HL-60 (cell line): ENCODE results near the gene TOX3.

Source experiments
- DNase-seq, 2 experiments: peaks; one replicate each; pipeline ENCODE4 v3.0.0-alpha.2; 2010 to 2020; ENCODE audit warnings: low read depth in 1 of 2, low spot score in 1 of 2
- H3K27ac ChIP-seq: fragments of 250-450 bp; sonication (Bioruptor Pico); replicated peaks from 2 replicates; pipeline ENCODE4 v1.5.1; 2020; ENCODE audit warnings: mild to moderate bottlenecking, moderate library complexity
- H3K27me3 ChIP-seq: fragments of 250-450 bp; sonication (Bioruptor Pico); 2 replicates; pipeline ENCODE4 v1.5.1; 2021; ENCODE audit warnings: mild to moderate bottlenecking, moderate library complexity; ENCODE audit not compliant: insufficient read depth, poor library complexity, severe bottlenecking
- H3K4me3 ChIP-seq: replicated peaks from 2 replicates; pipeline ENCODE4 v1.5.1; 2011; ENCODE audit warnings: mild to moderate bottlenecking, control low read depth, low read length; ENCODE audit not compliant: insufficient read depth
- GABPA ChIP-seq: IDR thresholded peaks from 2 replicates; pipeline ENCODE4 v1.6.1; 2012; ENCODE audit warnings: low read depth
- POLR2AphosphoS5 ChIP-seq: IDR thresholded peaks from 2 replicates; pipeline ENCODE4 v1.6.1; 2012; ENCODE audit warnings: low read depth
- SPI1 ChIP-seq: IDR thresholded peaks from 2 replicates; pipeline ENCODE4 v1.6.1; 2012; ENCODE audit warnings: low read depth, mild to moderate bottlenecking, borderline replicate concordance
- TF ChIP-seq, protein P1 (sequence below): IDR thresholded peaks from one replicate; pipeline ENCODE4 v1.5.1; 2011; ENCODE audit warnings: low read length, control low read depth, inconsistent platforms; ENCODE audit not compliant: insufficient read depth
- TF ChIP-seq, protein P2 (sequence below): IDR thresholded peaks from 2 replicates; pipeline ENCODE4 v1.6.1; 2012; ENCODE audit warnings: low read depth; ENCODE audit not compliant: insufficient replicate concordance

TOX3 gene

GRCh38 chr16:52568983-52569690 is 22.2 kb upstream of the TOX3 start:
- H3K27ac ChIP-seq: no peak overlapping the region
- no peaks in the 10 kb centered on the region for H3K27me3 ChIP-seq
- DNase-seq: no peak
- no peak overlapping the region for H3K4me3 ChIP-seq
- TF ChIP-seq SPI1 (no peak), GABPA (no peak), POLR2AphosphoS5 (no peak)
- TF ChIP-seq, protein P1, sequence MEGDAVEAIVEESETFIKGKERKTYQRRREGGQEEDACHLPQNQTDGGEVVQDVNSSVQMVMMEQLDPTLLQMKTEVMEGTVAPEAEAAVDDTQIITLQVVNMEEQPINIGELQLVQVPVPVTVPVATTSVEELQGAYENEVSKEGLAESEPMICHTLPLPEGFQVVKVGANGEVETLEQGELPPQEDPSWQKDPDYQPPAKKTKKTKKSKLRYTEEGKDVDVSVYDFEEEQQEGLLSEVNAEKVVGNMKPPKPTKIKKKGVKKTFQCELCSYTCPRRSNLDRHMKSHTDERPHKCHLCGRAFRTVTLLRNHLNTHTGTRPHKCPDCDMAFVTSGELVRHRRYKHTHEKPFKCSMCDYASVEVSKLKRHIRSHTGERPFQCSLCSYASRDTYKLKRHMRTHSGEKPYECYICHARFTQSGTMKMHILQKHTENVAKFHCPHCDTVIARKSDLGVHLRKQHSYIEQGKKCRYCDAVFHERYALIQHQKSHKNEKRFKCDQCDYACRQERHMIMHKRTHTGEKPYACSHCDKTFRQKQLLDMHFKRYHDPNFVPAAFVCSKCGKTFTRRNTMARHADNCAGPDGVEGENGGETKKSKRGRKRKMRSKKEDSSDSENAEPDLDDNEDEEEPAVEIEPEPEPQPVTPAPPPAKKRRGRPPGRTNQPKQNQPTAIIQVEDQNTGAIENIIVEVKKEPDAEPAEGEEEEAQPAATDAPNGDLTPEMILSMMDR: no peak

- no peaks in the 10 kb centered on the region for H3K27me3 ChIP-seq
- TF ChIP-seq GABPA (no peak), SPI1 (no peak)
- TF ChIP-seq, protein P1: no peak
- TF ChIP-seq, protein P2, sequence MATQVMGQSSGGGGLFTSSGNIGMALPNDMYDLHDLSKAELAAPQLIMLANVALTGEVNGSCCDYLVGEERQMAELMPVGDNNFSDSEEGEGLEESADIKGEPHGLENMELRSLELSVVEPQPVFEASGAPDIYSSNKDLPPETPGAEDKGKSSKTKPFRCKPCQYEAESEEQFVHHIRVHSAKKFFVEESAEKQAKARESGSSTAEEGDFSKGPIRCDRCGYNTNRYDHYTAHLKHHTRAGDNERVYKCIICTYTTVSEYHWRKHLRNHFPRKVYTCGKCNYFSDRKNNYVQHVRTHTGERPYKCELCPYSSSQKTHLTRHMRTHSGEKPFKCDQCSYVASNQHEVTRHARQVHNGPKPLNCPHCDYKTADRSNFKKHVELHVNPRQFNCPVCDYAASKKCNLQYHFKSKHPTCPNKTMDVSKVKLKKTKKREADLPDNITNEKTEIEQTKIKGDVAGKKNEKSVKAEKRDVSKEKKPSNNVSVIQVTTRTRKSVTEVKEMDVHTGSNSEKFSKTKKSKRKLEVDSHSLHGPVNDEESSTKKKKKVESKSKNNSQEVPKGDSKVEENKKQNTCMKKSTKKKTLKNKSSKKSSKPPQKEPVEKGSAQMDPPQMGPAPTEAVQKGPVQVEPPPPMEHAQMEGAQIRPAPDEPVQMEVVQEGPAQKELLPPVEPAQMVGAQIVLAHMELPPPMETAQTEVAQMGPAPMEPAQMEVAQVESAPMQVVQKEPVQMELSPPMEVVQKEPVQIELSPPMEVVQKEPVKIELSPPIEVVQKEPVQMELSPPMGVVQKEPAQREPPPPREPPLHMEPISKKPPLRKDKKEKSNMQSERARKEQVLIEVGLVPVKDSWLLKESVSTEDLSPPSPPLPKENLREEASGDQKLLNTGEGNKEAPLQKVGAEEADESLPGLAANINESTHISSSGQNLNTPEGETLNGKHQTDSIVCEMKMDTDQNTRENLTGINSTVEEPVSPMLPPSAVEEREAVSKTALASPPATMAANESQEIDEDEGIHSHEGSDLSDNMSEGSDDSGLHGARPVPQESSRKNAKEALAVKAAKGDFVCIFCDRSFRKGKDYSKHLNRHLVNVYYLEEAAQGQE: no peak
- no peak overlapping the region for H3K27ac ChIP-seq
- no peak overlapping the region for H3K4me3 ChIP-seq
- no peak for DNase-seq
Measured at GRCh38 chr16:52568495-52568894, 21.6 kb upstream of the TOX3 start.

DNA sequence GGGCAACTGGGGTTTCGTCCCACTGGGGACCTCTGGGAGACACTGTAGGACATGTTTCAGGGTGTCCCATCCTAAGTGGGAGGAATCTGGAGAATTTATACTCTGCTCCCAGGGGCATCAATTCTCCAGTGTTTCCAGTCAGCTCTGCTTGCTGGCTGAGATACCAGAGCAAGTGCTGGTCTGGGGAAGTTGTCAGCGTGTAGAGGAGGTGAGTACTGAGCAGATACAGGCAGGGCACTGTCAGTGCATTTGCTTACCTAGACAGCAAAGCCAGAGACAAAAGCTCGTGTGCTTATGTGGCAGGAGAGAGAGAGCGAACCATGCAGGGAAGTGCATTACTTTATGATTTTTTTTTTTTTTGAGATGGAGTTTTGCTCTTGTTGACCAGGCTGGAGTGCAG is 20.2 kb upstream of the TOX3 start:
- H3K4me3 ChIP-seq: no peak overlapping the region
- DNase-seq: no peak
- no peak overlapping the region for H3K27ac ChIP-seq
- H3K27me3 ChIP-seq: no peaks in the 10 kb centered on the region
- no peak for TF ChIP-seq POLR2AphosphoS5
- no peak for TF ChIP-seq SPI1
- TF ChIP-seq, protein P2: no peak
- TF ChIP-seq, protein P1: no peak
- no peak for TF ChIP-seq GABPA
